ENCODE data around the gene BICRA.
"Not testable (repeated sequence)": the region's sequence is repeated elsewhere in the genome, so short reads cannot be mapped to it uniquely, and the experiment has no call there.

Gene BICRA

DNA sequence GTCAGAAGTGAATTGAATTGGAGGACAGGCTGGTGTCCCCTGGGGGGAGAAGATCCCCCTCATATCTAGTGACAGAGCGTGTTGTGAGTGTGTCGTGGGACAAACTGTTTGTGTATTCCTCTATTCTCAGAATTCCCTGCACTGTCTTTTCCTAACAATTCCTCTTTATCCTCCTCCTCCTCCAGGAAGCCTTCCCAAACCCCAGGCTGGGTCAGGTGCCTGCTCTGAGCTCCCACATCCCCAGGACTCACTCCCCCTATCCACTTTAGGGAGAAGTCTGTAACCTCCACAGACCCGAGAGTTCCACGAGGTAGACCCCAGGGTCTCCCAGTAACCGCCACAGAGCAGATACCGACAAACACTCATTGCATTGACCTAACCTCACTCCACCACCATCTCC, 15.1 kb upstream of the BICRA start:
- no peak for ATAC-seq (replicated peaks)
- Mint-ChIP-seq H3K9me3 (no peaks in the 10 kb centered on the region), H3K27me3 (peaks cover 36 to 43% of the 10 kb centered on the region in 2 donors), H3K4me3 (no peak overlapping the region), H3K4me1 (peaks cover 2 to 3% of the 10 kb centered on the region in 2 donors), H3K27ac (no peak overlapping the region), H3K36me3 (no peaks in the 10 kb centered on the region)
- DNase-seq = no peak

DNA sequence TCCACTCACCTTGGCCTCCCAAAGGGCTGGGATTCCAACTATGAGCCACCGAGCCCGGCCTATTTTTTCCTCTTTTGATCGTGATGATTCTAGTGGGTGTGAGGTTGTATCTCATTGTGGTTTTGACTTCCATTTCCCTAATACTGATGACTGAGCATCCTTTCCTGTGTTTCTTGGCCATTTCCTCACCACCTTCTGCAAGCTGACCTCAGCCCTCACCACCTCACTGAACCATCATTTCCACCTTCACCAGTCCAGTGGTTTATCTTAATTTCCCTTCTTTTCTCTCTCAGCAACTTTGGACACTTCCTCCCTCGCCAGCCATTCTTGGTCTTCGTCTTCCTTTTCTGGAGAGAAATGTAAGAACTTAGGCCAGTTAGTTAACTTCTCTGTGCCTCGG, 13.0 kb upstream of the BICRA start:
- DNase-seq = no peak
- peaks cover 0 to 2% of the 10 kb centered on the region in 2 donors for H3K9me3 Mint-ChIP-seq
- H3K4me1 Mint-ChIP-seq = peaks cover 10 to 15% of the 10 kb centered on the region in 2 donors
- H3K36me3 Mint-ChIP-seq = no peaks in the 10 kb centered on the region
- no peak overlapping the region for H3K4me3 Mint-ChIP-seq
- H3K27ac Mint-ChIP-seq = no peak overlapping the region
- no peak for ATAC-seq (replicated peaks)
- H3K27me3 Mint-ChIP-seq = peaks cover 28 to 41% of the 10 kb centered on the region in 2 donors

DNA sequence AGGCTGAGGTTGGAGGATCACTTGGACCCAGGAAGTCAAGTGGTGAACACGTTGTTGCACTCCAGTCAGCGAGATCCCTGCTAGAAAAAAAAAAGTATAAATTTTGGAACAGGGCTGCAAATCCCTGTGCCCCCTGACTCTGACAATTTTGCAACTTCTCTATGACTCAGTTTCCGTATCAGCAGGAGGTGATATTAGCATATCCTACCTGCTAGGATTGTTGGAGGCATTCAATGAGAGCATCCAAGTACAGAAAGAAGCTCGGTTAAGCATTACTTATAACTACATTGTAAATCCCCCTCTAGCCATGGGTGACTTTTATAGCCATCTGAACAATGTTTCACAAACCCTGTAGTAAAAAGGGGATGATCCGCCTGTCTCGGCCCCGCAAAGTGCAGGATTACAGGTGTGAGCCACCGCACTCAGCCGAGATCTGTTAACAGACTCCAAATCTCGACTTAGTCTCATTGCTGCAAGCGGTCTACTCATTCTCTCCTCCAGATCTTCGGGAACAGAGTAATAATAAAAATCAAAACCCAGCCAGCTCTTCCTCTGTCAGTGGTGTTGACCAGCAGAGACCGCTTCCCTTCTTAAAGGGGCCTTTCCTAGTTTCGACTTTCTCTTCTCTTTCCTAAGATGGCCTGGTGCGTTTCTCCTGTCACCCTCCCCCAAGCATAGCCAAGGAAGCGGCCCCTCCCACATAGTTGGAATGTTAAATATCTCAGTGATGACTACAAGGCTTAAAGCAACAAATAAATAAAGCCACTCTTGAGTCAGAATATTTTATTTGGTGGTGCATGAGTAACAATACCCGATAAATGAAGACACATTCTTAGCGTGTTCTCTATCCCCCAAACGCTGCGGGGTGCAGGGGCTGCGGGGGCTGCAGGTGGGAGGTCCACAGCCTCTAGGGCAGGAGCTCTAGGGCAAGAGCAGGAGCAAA, 10.3 kb upstream of the BICRA start:
- Mint-ChIP-seq H3K4me1 (peaks cover 13 to 15% of the 10 kb centered on the region in 2 donors), H3K36me3 (no peaks in the 10 kb centered on the region), H3K27ac (no peak overlapping the region), H3K27me3 (peaks cover 20 to 43% of the 10 kb centered on the region in 2 donors), H3K4me3 (peak overlapping the region in 1 of 2 donors; percentile 33), H3K9me3 (peaks cover 0 to 2% of the 10 kb centered on the region in 2 donors)
- DNase-seq (no peak), ATAC-seq (replicated peaks) (no peak)

DNA sequence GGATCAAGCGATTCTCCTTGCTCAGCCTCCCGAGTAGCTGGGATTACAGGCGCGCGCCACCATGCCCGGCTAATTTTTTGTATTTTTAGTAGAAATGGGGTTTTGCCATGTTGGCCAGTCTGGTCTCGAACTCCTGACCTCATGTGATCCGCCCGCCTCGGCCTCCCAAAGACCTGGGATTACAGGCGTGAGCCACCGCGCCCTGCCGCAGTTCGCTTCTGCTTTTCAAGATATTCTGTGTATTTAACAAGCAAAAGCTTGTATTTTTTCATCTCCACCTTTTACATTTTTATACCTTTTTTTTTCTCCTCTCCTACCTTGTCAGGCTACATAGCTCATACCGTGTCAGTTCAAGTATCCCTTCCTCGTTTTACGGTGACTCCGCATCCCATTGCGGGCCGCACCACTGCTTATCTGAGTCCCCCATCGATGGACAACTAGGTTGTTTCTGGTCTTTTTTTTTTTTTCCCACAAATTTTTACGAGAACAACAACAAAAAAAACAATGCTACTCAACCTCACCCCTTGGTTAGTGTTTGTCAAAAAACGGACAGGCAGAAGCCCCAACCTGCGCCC, 9.2 kb upstream of the BICRA start:
- not testable (repeated sequence) for ATAC-seq (replicated peaks); H3K9me3 Mint-ChIP-seq; H3K36me3 Mint-ChIP-seq; DNase-seq
- Mint-ChIP-seq H3K27ac (peak overlapping the region; percentile 78), H3K4me1 (peaks cover 15 to 17% of the 10 kb centered on the region in 2 donors), H3K27me3 (peaks cover 19 to 34% of the 10 kb centered on the region in 2 donors), H3K4me3 (peak overlapping the region; percentile 80 to 91)

DNA sequence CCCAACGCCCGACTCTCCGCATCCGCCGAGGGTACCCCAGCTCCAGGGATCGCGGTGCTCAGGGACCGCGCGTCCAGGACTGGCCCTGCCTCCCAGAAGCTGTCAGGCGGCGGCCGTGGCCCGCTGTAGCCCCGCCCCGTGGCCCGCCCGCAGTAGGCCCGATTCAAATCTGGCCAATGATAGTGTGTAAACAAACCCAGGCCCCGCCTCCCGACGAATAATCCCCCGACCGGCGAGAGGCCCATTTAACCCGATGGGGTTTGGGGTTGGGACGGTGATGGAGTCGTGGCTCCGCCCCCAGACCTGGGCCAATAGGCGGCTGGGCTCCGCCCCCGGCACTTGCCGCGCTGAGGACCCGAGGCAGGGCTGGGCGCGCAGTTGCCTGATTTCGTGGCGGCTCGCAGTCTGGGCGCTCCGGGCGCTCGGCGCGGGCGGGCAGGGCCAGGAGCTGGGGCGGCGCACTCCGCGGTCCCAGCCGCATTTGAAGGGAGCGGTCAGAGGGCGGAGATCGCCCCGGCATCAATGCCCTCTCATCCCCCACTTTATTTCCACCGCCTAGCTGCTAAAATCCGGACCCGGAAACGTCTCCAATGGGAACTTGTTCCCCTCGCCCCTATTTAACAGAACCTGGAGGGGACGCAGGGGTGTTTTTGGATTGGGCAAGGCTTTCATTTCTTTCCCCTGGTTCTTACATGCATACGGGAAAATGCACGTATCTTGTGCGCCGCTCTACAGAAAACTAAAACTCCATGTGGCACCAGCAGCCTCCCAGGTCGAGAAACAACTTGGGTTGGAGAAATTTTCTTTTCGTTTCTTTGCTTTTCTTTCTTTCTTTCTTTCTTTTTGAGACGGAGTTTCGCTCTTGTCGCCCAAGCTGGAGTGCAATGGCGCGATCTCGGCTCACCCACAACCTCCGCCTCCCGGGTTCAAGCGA, 8.4 kb upstream of the BICRA start:
- Mint-ChIP-seq H3K9me3 (peaks cover 0 to 2% of the 10 kb centered on the region in 2 donors), H3K27ac (peak overlapping the region; percentile 86), H3K36me3 (no peaks in the 10 kb centered on the region), H3K27me3 (peaks cover 19 to 34% of the 10 kb centered on the region in 2 donors), H3K4me1 (peaks cover 15 to 17% of the 10 kb centered on the region in 2 donors), H3K4me3 (peak overlapping the region; percentile 80 to 91)
- ATAC-seq (replicated peaks) (peak; percentile 97 to 98), DNase-seq (peak; percentile 97)

DNA sequence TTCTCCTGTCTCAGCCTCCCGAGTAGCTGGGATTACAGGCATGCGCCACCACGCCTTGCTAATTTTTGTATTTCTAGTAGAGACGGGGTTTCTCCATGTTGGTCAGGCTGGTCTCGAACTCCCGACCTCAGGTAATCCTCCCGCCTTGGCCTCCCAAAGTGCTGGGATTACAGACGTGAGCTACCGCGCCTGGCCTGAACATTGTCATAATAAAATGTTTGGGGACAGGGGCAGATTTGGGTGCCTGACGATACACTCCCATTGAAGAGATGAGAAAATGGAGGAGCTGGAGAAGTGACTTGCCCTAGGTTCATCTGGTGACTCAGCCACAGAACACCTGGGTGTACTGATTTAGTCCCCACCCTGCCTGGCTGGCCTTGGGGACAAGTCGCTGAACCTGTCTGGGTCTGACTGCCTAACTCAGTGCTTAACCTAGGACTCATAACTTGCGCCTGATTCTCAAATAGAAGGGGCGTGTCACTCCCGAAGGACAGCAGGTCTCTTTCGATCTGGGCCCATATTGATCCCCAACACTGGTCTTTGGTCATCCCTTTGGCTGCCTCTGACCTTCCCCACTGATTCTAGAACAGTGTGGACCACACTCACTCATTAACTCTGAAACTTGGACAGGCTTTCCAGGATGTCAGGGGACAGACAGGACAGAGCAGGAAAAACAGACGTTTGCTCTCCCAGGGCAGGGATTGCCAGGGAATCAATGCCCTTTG, 7.6 kb upstream of the BICRA start:
- DNase-seq (no peak), ATAC-seq (replicated peaks) (no peak)
- peak overlapping the region; percentile 86 for H3K27ac Mint-ChIP-seq
- peak overlapping the region; percentile 80 to 91 for H3K4me3 Mint-ChIP-seq
- no peaks in the 10 kb centered on the region for H3K36me3 Mint-ChIP-seq
- H3K4me1 Mint-ChIP-seq = peaks cover 15 to 17% of the 10 kb centered on the region in 2 donors
- peaks cover 13 to 26% of the 10 kb centered on the region in 2 donors for H3K27me3 Mint-ChIP-seq
- H3K9me3 Mint-ChIP-seq = peaks cover 0 to 2% of the 10 kb centered on the region in 2 donors

DNA sequence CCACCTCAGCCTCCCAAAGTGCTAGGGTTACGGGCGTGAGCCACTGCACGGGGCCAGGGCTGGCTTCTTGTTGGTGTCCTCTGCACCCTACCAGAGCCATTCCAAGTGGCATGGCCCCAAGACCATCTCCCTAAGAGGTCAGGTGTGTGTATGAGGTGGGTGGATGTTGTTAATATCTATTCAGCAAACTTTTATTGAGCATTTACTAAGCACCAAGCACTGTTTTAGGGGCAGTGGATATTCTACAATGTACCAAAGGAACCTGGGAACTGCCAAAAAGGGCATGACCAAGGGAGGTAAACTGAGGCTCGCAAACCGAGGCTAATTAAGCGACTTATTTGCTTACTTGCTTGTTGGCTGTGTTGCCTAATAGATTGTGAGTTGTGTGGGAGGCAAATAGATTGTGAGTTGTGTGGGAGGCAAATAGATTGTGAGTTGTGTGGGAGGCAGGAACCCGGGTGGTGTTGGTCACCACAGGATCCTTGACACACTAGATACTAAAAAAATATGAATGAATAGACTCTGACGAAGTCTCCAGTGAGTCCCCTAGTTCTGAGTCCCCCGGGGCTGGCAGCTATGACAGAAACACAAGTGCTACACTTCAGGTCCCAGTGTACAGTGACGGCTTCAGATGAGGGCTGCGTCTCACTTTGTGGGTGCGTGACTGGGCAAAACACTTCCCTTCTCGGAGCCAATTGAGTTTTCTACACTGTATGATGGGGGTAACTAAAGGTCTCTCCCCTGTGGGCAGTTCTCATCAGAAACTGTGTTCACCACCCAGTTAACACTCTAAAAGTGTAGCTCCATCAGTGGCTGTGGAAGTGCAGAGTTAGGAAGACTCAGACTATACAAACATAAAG, 5.0 kb upstream of the BICRA start:
- ATAC-seq (replicated peaks) = no peak
- Mint-ChIP-seq H3K4me3 (no peak overlapping the region), H3K4me1 (peaks cover 18 to 21% of the 10 kb centered on the region in 2 donors), H3K27ac (no peak overlapping the region), H3K9me3 (peaks cover 0 to 2% of the 10 kb centered on the region in 2 donors), H3K36me3 (peaks cover 1 to 5% of the 10 kb centered on the region in 2 donors), H3K27me3 (peaks cover 13 to 20% of the 10 kb centered on the region in 2 donors)
- no peak for DNase-seq

DNA sequence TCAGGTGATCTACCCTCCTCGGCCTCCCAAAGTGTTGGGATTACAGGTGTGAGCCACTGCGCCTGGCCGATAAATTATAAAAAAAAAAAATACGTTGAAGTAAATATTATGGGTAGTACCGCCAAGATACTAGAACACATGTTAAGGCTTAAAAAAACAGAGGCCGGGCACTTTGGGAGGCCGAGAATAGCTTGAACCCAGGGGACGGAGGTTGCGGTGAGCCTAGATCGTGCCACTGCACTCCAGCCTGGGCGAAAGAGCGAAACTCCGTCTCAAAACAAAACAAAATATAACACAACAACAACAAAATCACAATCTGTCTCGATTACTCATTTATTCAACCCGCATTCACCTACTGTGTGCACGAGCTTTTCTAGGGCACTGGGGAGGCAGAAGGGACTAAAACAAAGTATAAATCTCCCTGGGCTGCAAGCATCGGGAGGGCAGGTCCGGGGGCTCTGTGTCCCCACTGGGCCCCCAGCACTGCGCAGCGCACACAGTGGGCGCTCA, 1.3 kb upstream of the BICRA start:
- Mint-ChIP-seq H3K4me3 (peak overlapping the region; percentile 84 to 91), H3K4me1 (peaks cover 27 to 28% of the 10 kb centered on the region in 2 donors), H3K27me3 (peaks cover 4 to 9% of the 10 kb centered on the region in 2 donors), H3K36me3 (peaks cover 1 to 5% of the 10 kb centered on the region in 2 donors), H3K27ac (peak overlapping the region; percentile 93), H3K9me3 (no peaks in the 10 kb centered on the region)
- DNase-seq = no peak
- no peak for ATAC-seq (replicated peaks)

DNA sequence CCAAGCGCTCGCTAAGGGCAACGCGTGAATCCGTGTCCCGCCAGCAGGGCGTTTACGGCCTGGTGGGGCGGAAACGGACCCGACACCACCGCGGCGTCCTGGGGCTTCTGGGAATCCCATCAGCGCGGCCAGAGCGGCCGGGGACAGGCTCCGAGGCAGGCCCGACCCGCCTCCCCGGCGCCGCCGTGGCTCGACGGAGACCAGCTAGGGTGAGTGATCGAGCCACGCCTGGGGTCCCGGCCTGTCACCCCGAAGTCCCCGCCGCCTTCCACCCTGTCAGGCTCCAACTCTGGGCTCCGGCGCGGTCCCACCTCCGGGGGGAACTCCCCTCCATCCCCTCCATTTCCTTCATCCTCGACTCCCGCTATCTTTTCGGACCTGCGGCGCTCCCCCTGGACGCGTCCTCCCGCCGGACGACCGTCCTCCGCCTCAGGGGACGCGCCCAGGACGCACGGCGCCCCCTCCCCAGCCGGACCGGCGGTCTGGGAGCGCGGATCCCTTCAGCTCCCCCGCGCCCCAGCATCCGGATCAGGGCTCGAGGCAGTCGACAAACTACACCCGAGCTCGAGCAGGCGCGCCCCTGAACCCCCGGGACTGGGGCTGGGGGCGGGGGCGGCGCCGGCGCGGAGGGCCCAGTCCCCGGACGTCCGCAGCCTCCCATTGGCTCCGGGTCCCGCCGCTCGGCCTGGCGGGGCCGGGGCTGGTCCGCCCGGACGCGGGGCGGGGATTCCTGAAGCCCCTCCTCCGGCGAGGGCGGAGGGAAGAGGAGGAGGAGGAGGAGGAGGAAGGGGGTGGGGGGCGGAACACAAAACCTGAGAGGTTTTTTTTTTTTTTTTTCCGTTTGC, 638 bp upstream of the BICRA start:
- peak; percentile 94 for DNase-seq
- peak; percentile 90 to 93 for ATAC-seq (replicated peaks)
- no peaks in the 10 kb centered on the region for H3K9me3 Mint-ChIP-seq
- H3K27ac Mint-ChIP-seq = peak overlapping the region; percentile 93
- H3K27me3 Mint-ChIP-seq = peaks cover 0 to 9% of the 10 kb centered on the region in 2 donors
- H3K36me3 Mint-ChIP-seq = peaks cover 1 to 5% of the 10 kb centered on the region in 2 donors
- peaks cover 30 to 35% of the 10 kb centered on the region in 2 donors for H3K4me1 Mint-ChIP-seq
- peak overlapping the region; percentile 84 to 91 for H3K4me3 Mint-ChIP-seq

DNA sequence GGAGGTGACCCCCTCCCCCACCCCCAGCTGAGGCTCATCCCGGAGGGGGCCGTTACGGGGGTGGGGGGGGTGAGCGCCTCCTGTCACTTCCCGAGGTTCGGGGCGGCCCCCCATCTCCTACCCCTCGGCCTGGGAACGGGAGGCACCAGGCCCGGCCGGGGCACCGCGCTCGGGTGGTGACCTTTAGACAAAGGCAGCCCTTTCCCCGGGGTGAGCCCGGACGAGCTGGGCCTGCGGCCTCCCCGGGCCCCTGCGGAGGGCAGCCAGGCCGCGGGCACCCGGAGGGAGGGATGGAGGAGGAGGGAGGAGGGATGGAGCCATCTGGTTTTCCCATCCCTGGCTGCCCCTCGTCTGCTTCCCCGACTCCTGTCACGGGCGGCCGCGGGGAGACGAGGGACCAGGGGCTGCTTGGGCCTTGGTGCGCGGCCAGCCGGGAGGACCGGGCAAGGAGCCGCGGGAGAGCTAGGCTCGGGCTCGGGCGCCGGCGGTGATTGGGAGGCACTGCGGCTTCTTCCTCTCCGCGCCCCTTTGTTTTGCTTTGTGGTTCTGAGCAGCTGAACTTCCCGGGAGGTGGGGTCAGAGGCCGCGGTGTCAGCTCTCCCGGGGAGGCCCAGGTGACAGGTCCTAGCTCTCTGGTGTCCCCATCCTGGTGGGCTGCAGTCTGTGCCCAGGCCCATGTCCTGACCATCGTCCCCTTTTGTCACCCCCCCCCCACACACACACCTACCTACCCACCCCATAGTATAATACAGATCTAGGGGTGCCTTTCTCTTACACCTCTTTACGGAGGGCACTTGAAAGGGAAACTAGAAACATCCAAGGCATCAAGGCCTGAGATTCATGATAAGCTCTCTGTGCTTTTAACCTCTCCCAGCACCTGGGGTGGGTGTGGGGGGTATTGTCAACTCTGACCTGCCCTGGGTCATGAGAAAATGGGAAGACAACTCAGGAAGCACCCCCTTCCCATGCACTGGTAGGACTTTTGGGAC, 1.3 kb downstream of the BICRA start:
- ATAC-seq (replicated peaks) (no peak), DNase-seq (peak; percentile 9)
- Mint-ChIP-seq H3K36me3 (peaks cover 1 to 11% of the 10 kb centered on the region in 2 donors), H3K27ac (peak overlapping the region; percentile 67), H3K27me3 (no peaks in the 10 kb centered on the region), H3K4me3 (peak overlapping the region; percentile 70 to 81), H3K9me3 (peaks cover 0 to 2% of the 10 kb centered on the region in 2 donors), H3K4me1 (peaks cover 32 to 49% of the 10 kb centered on the region in 2 donors)

DNA sequence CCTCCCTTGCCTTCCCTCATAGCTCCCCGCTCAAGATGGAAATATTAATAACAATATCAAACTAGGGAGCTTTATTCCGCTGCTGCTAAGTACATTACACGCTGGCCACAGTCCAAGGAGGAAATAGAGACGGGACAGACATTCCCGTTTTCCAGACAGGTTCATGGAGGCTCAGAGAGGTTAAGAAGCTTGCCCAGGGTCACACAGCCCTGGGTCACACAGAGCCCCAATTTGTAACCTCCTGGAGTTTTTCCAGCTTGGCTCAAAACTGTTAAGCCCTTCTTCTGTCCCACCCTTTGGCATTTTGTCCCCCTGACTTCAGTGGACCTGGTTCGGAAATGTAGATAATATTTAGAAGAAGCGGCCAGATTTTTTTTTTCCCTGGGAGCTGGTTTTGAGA, 2.0 kb downstream of the BICRA start:
- DNase-seq = no peak
- Mint-ChIP-seq H3K4me3 (peak overlapping the region; percentile 70 to 81), H3K27me3 (no peaks in the 10 kb centered on the region), H3K4me1 (peaks cover 37 to 56% of the 10 kb centered on the region in 2 donors), H3K9me3 (peaks cover 0 to 2% of the 10 kb centered on the region in 2 donors), H3K36me3 (peaks cover 3 to 14% of the 10 kb centered on the region in 2 donors), H3K27ac (no peak overlapping the region)
- ATAC-seq (replicated peaks) = no peak

Data from stimulated activated naive B cell treated with anti-CD40 and anti-IgM and Interleukin-4, amounts not matched to agents 10 μg/mL and 1 μg/mL and 100 μg/mL, for 72 hours (primary cell).